HG03196 (cell line): ENCODE results near the gene DNAJA1.
"Not testable (repeated sequence)": the region's sequence is repeated elsewhere in the genome, so short reads cannot be mapped to it uniquely, and the experiment has no call there.

Source experiments
- ATAC-seq: cut with Tn5 transposase; IDR thresholded peaks from one replicate; pipeline ENCODE4 v1.9.1; 2021; ENCODE audit not compliant: unreplicated experiment

DNAJA1 gene

GRCh38 chr9:33080534-33080933, 55.5 kb downstream of the DNAJA1 start:
- ATAC-seq: no peak

GRCh38 chr9:33081128-33081851, 56.2 kb downstream of the DNAJA1 start:
- peak; percentile 38 for ATAC-seq

GRCh38 chr9:33082128-33082527, 57.1 kb downstream of the DNAJA1 start:
- ATAC-seq: no peak

- no peak for ATAC-seq
These were observed 57.7 kb downstream of the DNAJA1 start for GRCh38 chr9:33082538-33083326.

- ATAC-seq: not testable (repeated sequence)
These were observed 60.6 kb downstream of the DNAJA1 start for GRCh38 chr9:33085672-33086071.
